Measurements from ENCODE around the gene DCLK3. TPM values are rescaled to one million over a fixed set of nuclear protein-coding genes. Genes with fewer than 3 reads are reported as not detected.

DCLK3 gene
- total and polyA plus RNA-seq, 2 of the 8 experiments (the other 6 are each of a cell fraction or from before 2014, with no cell fraction given): 0.27 to 0.63 TPM

DNA sequence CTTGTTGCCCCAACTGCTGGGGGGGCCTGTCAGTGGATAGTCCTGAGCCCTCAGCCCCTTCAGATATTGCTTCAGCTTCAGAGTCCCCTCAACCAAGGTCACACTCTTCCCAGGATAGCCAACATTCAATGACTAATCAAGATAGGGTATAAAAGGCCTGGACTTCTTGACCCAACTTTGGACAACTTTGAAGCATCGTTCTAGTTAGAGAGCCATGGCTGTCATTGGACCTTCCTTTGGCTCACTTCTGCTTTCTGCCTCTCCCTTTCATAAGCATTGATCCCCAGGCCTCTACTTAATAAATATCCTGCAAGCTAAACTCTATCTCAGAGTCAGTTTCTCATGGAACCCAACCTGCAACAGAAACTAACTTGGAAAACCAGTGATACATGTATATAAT lies 31.3 kb upstream of the DCLK3 start:
- Histone ChIP-seq H3K9ac (replicated peaks in 1 of 4; ENCODE audit: extremely low read depth in 1 of 4, low read depth in 3 of 4, low read length in 3 of 4) (no peak overlapping the region), H3K4me3 (ENCODE audit: extremely low read depth in 1 of 4, insufficient read depth in 2 of 4, low read depth in 3 of 4, low read length in 4 of 4) (no peak overlapping the region), H3K4me1 (replicated peaks in 1 of 4; ENCODE audit: control insufficient read depth in 3 of 4, insufficient read depth in 4 of 4, low read length in 3 of 4) (peaks cover 0 to 3% (median 1%) of the 10 kb centered on the region in 4 experiments; a peak in 3 of 7 replicates), H3K36me3 (ENCODE audit: control insufficient read depth in 2 of 4, insufficient read depth in 4 of 4, low read length in 3 of 4) (no peaks in the 10 kb centered on the region), H3K27me3 (replicated peaks in 1 of 4; ENCODE audit: control insufficient read depth in 3 of 4, extremely low read depth in 1 of 4, insufficient read depth in 3 of 4, low read length in 3 of 4) (no peaks in the 10 kb centered on the region), H3K9me3 (ENCODE audit: insufficient read depth in 2 of 2, low read depth in 1 of 2, low read length in 1 of 2) (no peaks in the 10 kb centered on the region), H2BK12ac (ENCODE audit: low read depth, low read length) (no peak overlapping the region), H2BK15ac (ENCODE audit: low read length) (no peak overlapping the region), H3K14ac (ENCODE audit: insufficient read length) (no peak overlapping the region), H2BK20ac (ENCODE audit: low read length) (no peak overlapping the region), H3K79me2 (ENCODE audit: control insufficient read depth in 1 of 2, insufficient read depth in 2 of 2, low read length in 2 of 2) (no peaks in the 10 kb centered on the region), H4K91ac (replicated peaks; ENCODE audit: insufficient read length, low read length) (no peak overlapping the region), H3K23ac (ENCODE audit: insufficient read length) (no peak overlapping the region), H2BK5ac (ENCODE audit: low read depth, low read length) (no peak overlapping the region), H3K18ac (ENCODE audit: extremely low read depth, low read length) (no peak overlapping the region), H3K79me1 (ENCODE audit: low read depth, low read length) (no peaks in the 10 kb centered on the region), H4K5ac (ENCODE audit: insufficient read length, low read depth, low read length) (no peak overlapping the region), H4K8ac (ENCODE audit: extremely low read depth, insufficient read depth, low read length) (no peak overlapping the region), H2BK120ac (replicated peaks; ENCODE audit: low read depth, low read length) (no peak overlapping the region), H3K56ac (replicated peaks; ENCODE audit: insufficient read length, low read depth, low read length) (no peak overlapping the region), H3K4me2 (ENCODE audit: insufficient read depth in 1 of 2, low read depth in 2 of 2, low read length in 2 of 2) (no peak overlapping the region), H3K27ac (ENCODE audit: low read depth, low read length) (no peak overlapping the region), H4K20me1 (replicated peaks in 1 of 2; ENCODE audit: control insufficient read depth in 1 of 2, insufficient read depth in 2 of 2, low read length in 2 of 2) (no peaks in the 10 kb centered on the region), H2AK5ac (ENCODE audit: low read depth, low read length) (no peak overlapping the region), H3K4ac (replicated peaks; ENCODE audit: insufficient read length, low read depth, low read length) (no peak overlapping the region), H2AFZ (ENCODE audit: low read length) (no peak overlapping the region), H3K23me2 (ENCODE audit: low read depth, low read length) (peaks cover 2% of the 10 kb centered on the region; the same call in 1 of the 2 replicates)
- CTCF ChIA-PET (ENCODE audit: partially characterized antibody): interaction anchor here (0.7 to 10.8 kb wide), 8 partner anchors 11 to 163 kb away, joined by 3 to 125 read pairs (median 6); no protein-coding TSS in a partner anchor
- DNase-seq (ENCODE audit: low read depth in 1 of 2, low spot score in 2 of 2) (no peak), FAIRE-seq (no peak)
- WGBS, 2 experiments (ENCODE audit: extremely low coverage in 1 of 2, insufficient coverage in 1 of 2, insufficient read length in 1 of 2, insufficient replicate concordance in 2 of 2, low coverage in 1 of 2, low lambda C conversion rate in 2 of 2, missing lambda C conversion rate in 1 of 2): 100% methylated on average over 1 of the region's 1 CpG; no CpG with 5 or more reads in 1 of the 2 experiments
- POLR2A ChIA-PET (ENCODE audit: partially characterized antibody): interaction anchor here (0.6 kb wide), 1 partner anchor 188 kb away, joined by 3 read pairs; no protein-coding TSS in a partner anchor
- TF ChIP-seq KDM1A (IDR thresholded peaks at IDR 0.05; ENCODE audit: borderline replicate concordance, low read length) (no peak), NRF1 (IDR thresholded peaks at IDR 0.05; ENCODE audit: low read depth, low read length) (no peak), HDAC6 (IDR thresholded peaks at IDR 0.05; ENCODE audit: low read depth, low read length) (no peak), SP4 (IDR thresholded peaks at IDR 0.05; ENCODE audit: low read length) (no peak), TAF1 (IDR thresholded peaks at IDR 0.05; ENCODE audit: low read depth, low read length) (no peak), SP1 (IDR thresholded peaks at IDR 0.05; ENCODE audit: low read depth, low read length) (no peak), SIRT6 (IDR thresholded peaks at IDR 0.05; ENCODE audit: low read length) (no peak)
